ENCODE measurements around the gene PATZ1. TPM values are rescaled to one million over a fixed set of nuclear protein-coding genes. Genes with fewer than 3 reads are reported as not detected.

Gene PATZ1
- total RNA-seq, 1 experiment from 2014 or later = 60.5 TPM

DNA sequence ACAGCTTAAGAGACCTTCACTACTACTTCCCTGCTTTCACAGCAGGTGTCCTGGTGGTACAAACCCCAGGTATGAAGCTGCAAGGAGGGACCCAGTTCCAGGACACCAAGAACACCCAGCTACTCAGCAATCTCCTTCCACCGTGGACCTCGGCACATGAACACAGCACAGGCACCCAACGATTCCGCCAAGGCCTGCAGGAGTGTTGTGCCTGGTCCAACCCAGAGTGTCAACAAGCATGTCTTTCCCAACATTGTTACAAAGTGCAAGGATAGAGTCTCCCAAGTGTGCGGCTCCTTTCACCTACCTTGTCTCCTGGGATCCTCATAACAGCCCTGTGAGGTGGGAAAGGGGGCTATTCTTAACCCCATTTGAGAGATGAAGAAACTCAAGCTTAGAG, 11.8 kb downstream of the PATZ1 start:
- no peaks in the 10 kb centered on the region for H3K27me3 Mint-ChIP-seq (ENCODE audit: low read depth)
- H3K4me3 Mint-ChIP-seq = no peak overlapping the region
- peak overlapping the region; percentile 72; the same call in 1 of the 2 replicates for H3K27ac Mint-ChIP-seq
- CTCF ChIA-PET = no interaction called here
- ATAC-seq (no peak), DNase-seq (ENCODE audit: low spot score) (no peak)
- peaks cover 2% of the 10 kb centered on the region for H3K4me1 Mint-ChIP-seq
- no peaks in the 10 kb centered on the region for H3K9me3 Mint-ChIP-seq
- no peak for TF ChIP-seq TP53 (CRISPR knock-in tag; IDR thresholded peaks at IDR 0.05)
- no peak for TF ChIP-seq GTF2I (CRISPR knock-in tag; conservative IDR thresholded peaks at IDR 0.05)
- TF ChIP-seq, protein P1, sequence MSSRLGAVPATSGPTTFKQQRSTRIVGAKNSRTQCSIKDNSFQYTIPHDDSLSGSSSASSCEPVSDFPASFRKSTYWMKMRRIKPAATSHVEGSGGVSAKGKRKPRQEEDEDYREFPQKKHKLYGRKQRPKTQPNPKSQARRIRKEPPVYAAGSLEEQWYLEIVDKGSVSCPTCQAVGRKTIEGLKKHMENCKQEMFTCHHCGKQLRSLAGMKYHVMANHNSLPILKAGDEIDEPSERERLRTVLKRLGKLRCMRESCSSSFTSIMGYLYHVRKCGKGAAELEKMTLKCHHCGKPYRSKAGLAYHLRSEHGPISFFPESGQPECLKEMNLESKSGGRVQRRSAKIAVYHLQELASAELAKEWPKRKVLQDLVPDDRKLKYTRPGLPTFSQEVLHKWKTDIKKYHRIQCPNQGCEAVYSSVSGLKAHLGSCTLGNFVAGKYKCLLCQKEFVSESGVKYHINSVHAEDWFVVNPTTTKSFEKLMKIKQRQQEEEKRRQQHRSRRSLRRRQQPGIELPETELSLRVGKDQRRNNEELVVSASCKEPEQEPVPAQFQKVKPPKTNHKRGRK (CRISPR knock-in tag; IDR thresholded peaks at IDR 0.05; ENCODE audit: borderline replicate concordance) = no peak
- TF ChIP-seq, protein P2, sequence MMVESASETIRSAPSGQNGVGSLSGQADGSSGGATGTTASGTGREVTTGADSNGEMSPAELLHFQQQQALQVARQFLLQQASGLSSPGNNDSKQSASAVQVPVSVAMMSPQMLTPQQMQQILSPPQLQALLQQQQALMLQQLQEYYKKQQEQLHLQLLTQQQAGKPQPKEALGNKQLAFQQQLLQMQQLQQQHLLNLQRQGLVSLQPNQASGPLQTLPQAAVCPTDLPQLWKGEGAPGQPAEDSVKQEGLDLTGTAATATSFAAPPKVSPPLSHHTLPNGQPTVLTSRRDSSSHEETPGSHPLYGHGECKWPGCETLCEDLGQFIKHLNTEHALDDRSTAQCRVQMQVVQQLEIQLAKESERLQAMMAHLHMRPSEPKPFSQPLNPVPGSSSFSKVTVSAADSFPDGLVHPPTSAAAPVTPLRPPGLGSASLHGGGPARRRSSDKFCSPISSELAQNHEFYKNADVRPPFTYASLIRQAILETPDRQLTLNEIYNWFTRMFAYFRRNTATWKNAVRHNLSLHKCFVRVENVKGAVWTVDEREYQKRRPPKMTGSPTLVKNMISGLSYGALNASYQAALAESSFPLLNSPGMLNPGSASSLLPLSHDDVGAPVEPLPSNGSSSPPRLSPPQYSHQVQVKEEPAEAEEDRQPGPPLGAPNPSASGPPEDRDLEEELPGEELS (CRISPR knock-in tag; IDR thresholded peaks at IDR 0.05) = no peak
- TF ChIP-seq NFATC4 (CRISPR knock-in tag; IDR thresholded peaks at IDR 0.05) = no peak
- TF ChIP-seq ZBTB21 (CRISPR knock-in tag; IDR thresholded peaks at IDR 0.05; ENCODE audit: borderline replicate concordance) = no peak
- TF ChIP-seq SP1 (CRISPR knock-in tag; conservative IDR thresholded peaks at IDR 0.05) = no peak
- no peak for TF ChIP-seq MXD4 (CRISPR knock-in tag; IDR thresholded peaks at IDR 0.05; ENCODE audit: borderline replicate concordance)
- POLR2A ChIA-PET = no interaction called here
- peaks cover 82% of the 10 kb centered on the region for H3K36me3 Mint-ChIP-seq

DNA sequence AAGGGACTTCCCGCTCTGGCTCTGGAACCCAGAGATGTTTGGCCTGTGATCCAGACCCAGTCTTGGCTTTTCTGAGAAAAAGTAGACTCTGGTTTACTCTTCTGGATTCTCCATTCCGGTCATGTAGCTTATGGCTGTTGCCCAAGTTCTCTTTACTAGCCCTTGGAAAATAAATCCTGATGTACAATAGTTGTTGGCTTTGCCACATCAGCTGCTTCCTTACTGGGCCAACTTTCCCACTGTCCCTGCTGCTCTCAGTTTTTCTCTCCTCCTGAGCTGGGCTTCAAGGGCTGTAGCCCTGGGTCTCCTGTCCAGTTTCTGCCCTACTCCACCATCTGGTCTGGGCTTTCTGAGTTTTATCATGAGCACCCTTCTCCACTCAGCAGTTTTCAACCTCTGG, 12.5 kb downstream of the PATZ1 start:
- Mint-ChIP-seq H3K27ac (peak overlapping the region; percentile 22; the same call in 1 of the 2 replicates), H3K36me3 (peaks cover 89% of the 10 kb centered on the region)
- TF ChIP-seq JAZF1 (CRISPR knock-in tag; IDR thresholded peaks at IDR 0.05) (no peak), MXD4 (CRISPR knock-in tag; IDR thresholded peaks at IDR 0.05; ENCODE audit: borderline replicate concordance) (no peak), HMGA2 (CRISPR knock-in tag; IDR thresholded peaks at IDR 0.05) (no peak), KAT7 (CRISPR knock-in tag; IDR thresholded peaks at IDR 0.05; ENCODE audit: borderline replicate concordance) (no peak), FOXJ3 (CRISPR knock-in tag; IDR thresholded peaks at IDR 0.05; ENCODE audit: borderline replicate concordance) (no peak), ZNF423 (CRISPR knock-in tag; IDR thresholded peaks at IDR 0.05) (no peak), NFE2L1 (CRISPR knock-in tag; IDR thresholded peaks at IDR 0.05) (no peak)
- TF ChIP-seq, protein P3, sequence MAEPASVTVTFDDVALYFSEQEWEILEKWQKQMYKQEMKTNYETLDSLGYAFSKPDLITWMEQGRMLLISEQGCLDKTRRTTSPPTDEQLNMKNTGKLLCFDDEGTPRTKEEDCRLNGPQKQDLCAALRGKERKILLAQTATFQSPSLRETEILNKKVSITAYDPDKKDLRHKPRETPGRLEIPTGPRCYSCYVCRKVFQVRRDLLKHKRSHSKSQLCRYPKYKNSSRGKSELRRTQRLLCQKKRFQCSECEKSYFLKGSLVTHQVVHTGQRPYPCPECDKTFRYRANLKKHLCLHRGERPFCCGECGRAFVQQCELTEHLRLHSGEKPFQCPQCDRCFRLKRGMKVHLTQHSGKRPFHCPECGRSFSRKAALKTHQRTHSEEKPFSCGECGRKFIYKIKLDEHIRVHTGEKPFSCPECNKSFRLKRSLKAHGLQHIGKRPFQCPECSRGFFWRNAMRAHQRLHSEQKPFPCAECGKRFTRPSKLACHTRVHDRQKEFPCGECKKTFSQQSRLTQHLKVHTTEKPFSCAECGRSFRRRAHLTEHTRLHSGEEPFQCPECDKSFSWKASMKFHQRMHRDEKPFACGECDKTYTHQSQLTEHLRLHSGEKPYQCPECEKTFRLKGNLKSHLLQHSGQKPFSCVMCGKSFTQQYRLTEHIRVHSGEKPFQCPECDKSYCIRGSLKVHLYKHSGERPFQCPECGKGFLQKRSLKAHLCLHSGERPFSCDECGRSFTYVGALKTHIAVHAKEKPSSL (CRISPR knock-in tag; conservative IDR thresholded peaks at IDR 0.05) = no peak
- TF ChIP-seq, protein P4, sequence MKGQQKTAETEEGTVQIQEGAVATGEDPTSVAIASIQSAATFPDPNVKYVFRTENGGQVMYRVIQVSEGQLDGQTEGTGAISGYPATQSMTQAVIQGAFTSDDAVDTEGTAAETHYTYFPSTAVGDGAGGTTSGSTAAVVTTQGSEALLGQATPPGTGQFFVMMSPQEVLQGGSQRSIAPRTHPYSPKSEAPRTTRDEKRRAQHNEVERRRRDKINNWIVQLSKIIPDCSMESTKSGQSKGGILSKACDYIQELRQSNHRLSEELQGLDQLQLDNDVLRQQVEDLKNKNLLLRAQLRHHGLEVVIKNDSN (CRISPR knock-in tag; IDR thresholded peaks at IDR 0.05) = no peak
- TF ChIP-seq, protein P5, sequence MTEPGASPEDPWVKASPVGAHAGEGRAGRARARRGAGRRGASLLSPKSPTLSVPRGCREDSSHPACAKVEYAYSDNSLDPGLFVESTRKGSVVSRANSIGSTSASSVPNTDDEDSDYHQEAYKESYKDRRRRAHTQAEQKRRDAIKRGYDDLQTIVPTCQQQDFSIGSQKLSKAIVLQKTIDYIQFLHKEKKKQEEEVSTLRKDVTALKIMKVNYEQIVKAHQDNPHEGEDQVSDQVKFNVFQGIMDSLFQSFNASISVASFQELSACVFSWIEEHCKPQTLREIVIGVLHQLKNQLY (CRISPR knock-in tag; IDR thresholded peaks at IDR 0.05) = no peak
- TF ChIP-seq, protein P6, sequence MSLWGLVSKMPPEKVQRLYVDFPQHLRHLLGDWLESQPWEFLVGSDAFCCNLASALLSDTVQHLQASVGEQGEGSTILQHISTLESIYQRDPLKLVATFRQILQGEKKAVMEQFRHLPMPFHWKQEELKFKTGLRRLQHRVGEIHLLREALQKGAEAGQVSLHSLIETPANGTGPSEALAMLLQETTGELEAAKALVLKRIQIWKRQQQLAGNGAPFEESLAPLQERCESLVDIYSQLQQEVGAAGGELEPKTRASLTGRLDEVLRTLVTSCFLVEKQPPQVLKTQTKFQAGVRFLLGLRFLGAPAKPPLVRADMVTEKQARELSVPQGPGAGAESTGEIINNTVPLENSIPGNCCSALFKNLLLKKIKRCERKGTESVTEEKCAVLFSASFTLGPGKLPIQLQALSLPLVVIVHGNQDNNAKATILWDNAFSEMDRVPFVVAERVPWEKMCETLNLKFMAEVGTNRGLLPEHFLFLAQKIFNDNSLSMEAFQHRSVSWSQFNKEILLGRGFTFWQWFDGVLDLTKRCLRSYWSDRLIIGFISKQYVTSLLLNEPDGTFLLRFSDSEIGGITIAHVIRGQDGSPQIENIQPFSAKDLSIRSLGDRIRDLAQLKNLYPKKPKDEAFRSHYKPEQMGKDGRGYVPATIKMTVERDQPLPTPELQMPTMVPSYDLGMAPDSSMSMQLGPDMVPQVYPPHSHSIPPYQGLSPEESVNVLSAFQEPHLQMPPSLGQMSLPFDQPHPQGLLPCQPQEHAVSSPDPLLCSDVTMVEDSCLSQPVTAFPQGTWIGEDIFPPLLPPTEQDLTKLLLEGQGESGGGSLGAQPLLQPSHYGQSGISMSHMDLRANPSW (CRISPR knock-in tag; conservative IDR thresholded peaks at IDR 0.05; ENCODE audit: low read depth) = no peak
- TF ChIP-seq, protein P7, sequence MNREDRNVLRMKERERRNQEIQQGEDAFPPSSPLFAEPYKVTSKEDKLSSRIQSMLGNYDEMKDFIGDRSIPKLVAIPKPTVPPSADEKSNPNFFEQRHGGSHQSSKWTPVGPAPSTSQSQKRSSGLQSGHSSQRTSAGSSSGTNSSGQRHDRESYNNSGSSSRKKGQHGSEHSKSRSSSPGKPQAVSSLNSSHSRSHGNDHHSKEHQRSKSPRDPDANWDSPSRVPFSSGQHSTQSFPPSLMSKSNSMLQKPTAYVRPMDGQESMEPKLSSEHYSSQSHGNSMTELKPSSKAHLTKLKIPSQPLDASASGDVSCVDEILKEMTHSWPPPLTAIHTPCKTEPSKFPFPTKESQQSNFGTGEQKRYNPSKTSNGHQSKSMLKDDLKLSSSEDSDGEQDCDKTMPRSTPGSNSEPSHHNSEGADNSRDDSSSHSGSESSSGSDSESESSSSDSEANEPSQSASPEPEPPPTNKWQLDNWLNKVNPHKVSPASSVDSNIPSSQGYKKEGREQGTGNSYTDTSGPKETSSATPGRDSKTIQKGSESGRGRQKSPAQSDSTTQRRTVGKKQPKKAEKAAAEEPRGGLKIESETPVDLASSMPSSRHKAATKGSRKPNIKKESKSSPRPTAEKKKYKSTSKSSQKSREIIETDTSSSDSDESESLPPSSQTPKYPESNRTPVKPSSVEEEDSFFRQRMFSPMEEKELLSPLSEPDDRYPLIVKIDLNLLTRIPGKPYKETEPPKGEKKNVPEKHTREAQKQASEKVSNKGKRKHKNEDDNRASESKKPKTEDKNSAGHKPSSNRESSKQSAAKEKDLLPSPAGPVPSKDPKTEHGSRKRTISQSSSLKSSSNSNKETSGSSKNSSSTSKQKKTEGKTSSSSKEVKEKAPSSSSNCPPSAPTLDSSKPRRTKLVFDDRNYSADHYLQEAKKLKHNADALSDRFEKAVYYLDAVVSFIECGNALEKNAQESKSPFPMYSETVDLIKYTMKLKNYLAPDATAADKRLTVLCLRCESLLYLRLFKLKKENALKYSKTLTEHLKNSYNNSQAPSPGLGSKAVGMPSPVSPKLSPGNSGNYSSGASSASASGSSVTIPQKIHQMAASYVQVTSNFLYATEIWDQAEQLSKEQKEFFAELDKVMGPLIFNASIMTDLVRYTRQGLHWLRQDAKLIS (CRISPR knock-in tag; IDR thresholded peaks at IDR 0.05; ENCODE audit: borderline replicate concordance) = no peak
- TF ChIP-seq, protein P8, sequence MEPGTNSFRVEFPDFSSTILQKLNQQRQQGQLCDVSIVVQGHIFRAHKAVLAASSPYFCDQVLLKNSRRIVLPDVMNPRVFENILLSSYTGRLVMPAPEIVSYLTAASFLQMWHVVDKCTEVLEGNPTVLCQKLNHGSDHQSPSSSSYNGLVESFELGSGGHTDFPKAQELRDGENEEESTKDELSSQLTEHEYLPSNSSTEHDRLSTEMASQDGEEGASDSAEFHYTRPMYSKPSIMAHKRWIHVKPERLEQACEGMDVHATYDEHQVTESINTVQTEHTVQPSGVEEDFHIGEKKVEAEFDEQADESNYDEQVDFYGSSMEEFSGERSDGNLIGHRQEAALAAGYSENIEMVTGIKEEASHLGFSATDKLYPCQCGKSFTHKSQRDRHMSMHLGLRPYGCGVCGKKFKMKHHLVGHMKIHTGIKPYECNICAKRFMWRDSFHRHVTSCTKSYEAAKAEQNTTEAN (CRISPR knock-in tag; IDR thresholded peaks at IDR 0.05) = no peak

More for the DNA sequence above, 12.5 kb downstream of the PATZ1 start:
- no peaks in the 10 kb centered on the region for H3K9me3 Mint-ChIP-seq
- POLR2A ChIA-PET = no interaction called here
- no peaks in the 10 kb centered on the region for H3K27me3 Mint-ChIP-seq (ENCODE audit: low read depth)
- H3K4me3 Mint-ChIP-seq = no peak overlapping the region
- no peak for ATAC-seq
- CTCF ChIA-PET = no interaction called here
- no peaks in the 10 kb centered on the region for H3K4me1 Mint-ChIP-seq
- no peak for DNase-seq (ENCODE audit: low spot score)

Measured in WTC11 (cell line).